ENCODE measurements around the gene SLCO2A1.

DNA sequence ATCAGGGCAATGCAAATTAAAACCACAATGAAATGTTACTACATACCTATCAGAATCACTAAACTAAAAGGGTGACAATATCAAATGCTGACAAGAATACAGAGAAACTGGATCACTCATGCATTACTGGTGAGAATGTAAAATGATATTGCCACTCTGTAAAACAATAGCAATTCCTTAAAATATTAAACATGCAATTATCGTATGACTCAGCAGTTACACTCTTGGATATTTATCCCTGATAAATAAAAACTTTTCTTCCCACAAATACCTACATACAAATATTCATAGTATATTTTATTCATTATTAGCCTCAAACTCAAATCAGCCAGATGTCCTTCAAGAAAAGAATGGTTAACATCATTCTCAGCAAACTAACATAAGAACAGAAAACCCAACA is 108.1 kb downstream of the SLCO2A1 start:
- TF ChIP-seq EZH2 (optimal IDR thresholded peaks at IDR 0.05; ENCODE audit: low read depth, low read length) (no peak), CTCF (IDR thresholded peaks at IDR 0.05; ENCODE audit: low read length) (no peak)

All from MM.1S (cell line).